Endothelial cell (in vitro differentiated cells): ENCODE data around the gene ALLC. TPM values are rescaled to one million over a fixed set of nuclear protein-coding genes. Genes with fewer than 3 reads are reported as not detected.
A peak's percentile ranks its signal among the peaks of the same experiment; 100 is the strongest.

Experiments
- DNase-seq: peaks from one replicate; pipeline ENCODE4 v3.0.0; 2021; ENCODE audit warnings: low spot score
- H3K27ac Mint-ChIP-seq: one replicate; pipeline ENCODE4 v1.8.0; 2021; ENCODE audit warnings: mixed read lengths, inconsistent platforms; ENCODE audit not compliant: unreplicated experiment
- H3K27me3 Mint-ChIP-seq: one replicate; pipeline ENCODE4 v1.8.0; 2021; ENCODE audit warnings: mild to moderate bottlenecking, moderate library complexity, mixed read lengths, inconsistent platforms; ENCODE audit not compliant: unreplicated experiment
- H3K36me3 Mint-ChIP-seq: one replicate; pipeline ENCODE4 v1.8.0; 2021; ENCODE audit warnings: mild to moderate bottlenecking, low read depth, mixed read lengths, inconsistent platforms; ENCODE audit not compliant: unreplicated experiment
- H3K4me1 Mint-ChIP-seq: one replicate; pipeline ENCODE4 v1.8.0; 2021; ENCODE audit warnings: mild to moderate bottlenecking, mixed read lengths, inconsistent platforms; ENCODE audit not compliant: unreplicated experiment
- H3K4me3 Mint-ChIP-seq: one replicate; pipeline ENCODE4 v1.8.0; 2021; ENCODE audit warnings: mild to moderate bottlenecking, mixed read lengths, inconsistent platforms; ENCODE audit not compliant: unreplicated experiment
- H3K9me3 Mint-ChIP-seq: one replicate; pipeline ENCODE4 v1.8.0; 2021; ENCODE audit warnings: mixed read lengths, inconsistent platforms; ENCODE audit not compliant: unreplicated experiment
- CTCF ChIP-seq: fragments of 200-600 bp; sonication (generic); IDR thresholded peaks from one replicate; pipeline ENCODE4 v1.5.0; 2021; ENCODE audit warnings: antibody characterized with exemption; ENCODE audit not compliant: unreplicated experiment
- total RNA-seq: library from RNA; stranded (reverse); fragmentation: NEBNext Ultra II Directional; extraction: Animal tissue kit (Norgen Biotek cat#: 25700); gene quantifications from one replicate; pipeline ENCODE4 v1.2.1, GENCODE V29; 2021; ENCODE audit not compliant: unreplicated experiment

The ALLC gene
- total RNA-seq, 1 donor from 2014 or later, result 0.26 TPM

GRCh38 chr2:3731829-3732228 is 73.8 kb downstream of the ALLC start:
- Mint-ChIP-seq H3K9me3 (no peaks in the 10 kb centered on the region), H3K27me3 (peaks cover 2% of the 10 kb centered on the region), H3K4me3 (no peak overlapping the region), H3K36me3 (no peaks in the 10 kb centered on the region), H3K4me1 (peaks cover 8% of the 10 kb centered on the region), H3K27ac (peak overlapping the region; percentile 22)
- DNase-seq, result no peak
- no peak for TF ChIP-seq CTCF

DNA sequence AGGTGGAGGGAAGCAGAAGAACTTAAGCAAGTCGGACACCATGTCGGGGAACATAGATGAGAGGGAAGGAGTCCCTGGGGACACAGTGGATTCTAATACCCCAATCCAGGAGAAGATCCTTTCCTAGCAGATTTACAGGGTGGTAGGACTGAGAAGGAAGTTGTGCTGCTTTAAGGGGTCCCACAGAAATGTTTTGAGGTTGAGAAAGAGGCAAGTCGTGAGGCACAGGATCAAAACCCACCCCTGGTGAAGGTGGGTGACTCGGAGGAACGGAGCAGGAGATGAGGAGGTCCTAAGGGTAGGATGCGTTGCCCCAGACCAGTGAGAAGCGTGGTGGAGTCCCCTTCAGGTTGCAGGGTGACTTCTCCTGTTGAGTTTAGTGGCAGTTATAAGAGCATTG is 78.1 kb downstream of the ALLC start:
- no peaks in the 10 kb centered on the region for H3K4me1 Mint-ChIP-seq
- no peak for TF ChIP-seq CTCF
- H3K27me3 Mint-ChIP-seq, result no peaks in the 10 kb centered on the region

GRCh38 chr2:3737128-3737527 is 79.1 kb downstream of the ALLC start:
- Mint-ChIP-seq H3K27me3 (no peaks in the 10 kb centered on the region), H3K4me3 (no peak overlapping the region), H3K27ac (no peak overlapping the region), H3K9me3 (no peaks in the 10 kb centered on the region), H3K36me3 (no peaks in the 10 kb centered on the region), H3K4me1 (no peaks in the 10 kb centered on the region)
- no peak for TF ChIP-seq CTCF
- DNase-seq, result no peak

More for the DNA sequence above, 78.1 kb downstream of the ALLC start:
- Mint-ChIP-seq H3K4me3 (no peak overlapping the region), H3K9me3 (no peaks in the 10 kb centered on the region), H3K36me3 (no peaks in the 10 kb centered on the region), H3K27ac (no peak overlapping the region)
- no peak for DNase-seq

DNA sequence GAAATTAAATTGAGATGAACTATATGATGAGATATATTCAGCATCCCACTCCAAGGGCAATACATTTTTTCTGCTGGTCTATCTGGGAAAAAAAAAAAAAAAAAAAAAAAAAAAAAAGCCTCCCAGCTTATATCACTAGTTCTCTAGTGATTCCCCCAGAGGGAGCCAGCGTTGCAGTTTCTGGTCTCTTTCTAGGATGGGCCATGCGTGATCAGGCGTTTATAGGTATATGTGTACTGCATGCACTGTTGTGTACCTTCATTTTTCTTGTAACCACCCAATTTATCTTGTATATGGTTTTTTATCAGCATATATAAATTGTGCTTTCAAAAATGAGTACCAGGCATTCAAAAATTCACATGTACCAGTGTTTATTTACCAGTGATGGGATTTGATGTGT is 80.5 kb downstream of the ALLC start:
- Mint-ChIP-seq H3K4me1 (no peaks in the 10 kb centered on the region), H3K27me3 (no peaks in the 10 kb centered on the region), H3K4me3 (no peak overlapping the region), H3K9me3 (no peaks in the 10 kb centered on the region), H3K27ac (no peak overlapping the region), H3K36me3 (no peaks in the 10 kb centered on the region)
- peak; percentile 45 for DNase-seq
- TF ChIP-seq CTCF, result no peak

GRCh38 chr2:3739313-3739712 is 81.3 kb downstream of the ALLC start:
- peaks cover 3% of the 10 kb centered on the region for H3K36me3 Mint-ChIP-seq
- H3K27ac Mint-ChIP-seq, result no peak overlapping the region
- H3K4me3 Mint-ChIP-seq, result no peak overlapping the region
- H3K4me1 Mint-ChIP-seq, result no peaks in the 10 kb centered on the region
- no peak for TF ChIP-seq CTCF
- H3K9me3 Mint-ChIP-seq, result peaks cover 5% of the 10 kb centered on the region
- no peak for DNase-seq
- H3K27me3 Mint-ChIP-seq, result peaks cover 2% of the 10 kb centered on the region
